Esophagus mucosa (tissue), 1 donor: ENCODE data around the gene EXOC1L. TPM values are rescaled to one million over a fixed set of nuclear protein-coding genes. Genes with fewer than 3 reads are reported as not detected.
A peak's percentile ranks its signal among the peaks of the same experiment; 100 is the strongest.
"Not testable (repeated sequence)": the region's sequence is repeated elsewhere in the genome, so short reads cannot be mapped to it uniquely, and the experiment has no call there.

ENCODE experiments used
- ATAC-seq: fragments of 200-7000 bp; cut with Tn5 transposase; one replicate; pipeline ENCODE4 v1.9.1; 2020
- total RNA-seq: library from RNA; stranded (reverse); gene quantifications from one replicate; pipeline ENCODE4 v1.2.4, GENCODE V29; 2023
- donor health status: DM: yes; HTN: yes; CAD: no.

EXOC1L gene
- total RNA-seq, 1 donor from 2014 or later, result not detected

DNA sequence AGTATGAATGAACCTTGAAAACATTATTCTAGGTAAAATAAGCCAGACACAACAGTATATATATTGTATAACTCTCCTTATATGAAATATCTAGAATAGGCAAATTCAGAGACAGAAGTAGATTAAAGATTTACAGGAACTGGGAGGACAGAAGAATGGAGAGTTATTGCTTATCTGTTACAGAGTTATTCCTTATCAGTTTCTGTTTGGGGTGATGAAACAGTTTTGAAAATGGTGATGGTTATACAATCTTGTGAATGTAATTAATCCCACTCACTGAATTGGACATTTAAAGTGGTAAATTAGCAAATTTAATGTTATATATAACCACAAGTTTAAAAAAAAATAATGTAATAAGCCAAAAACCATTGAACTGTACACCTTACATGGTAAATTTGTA, 19.4 kb downstream of the EXOC1L start:
- ATAC-seq, result no peak

DNA sequence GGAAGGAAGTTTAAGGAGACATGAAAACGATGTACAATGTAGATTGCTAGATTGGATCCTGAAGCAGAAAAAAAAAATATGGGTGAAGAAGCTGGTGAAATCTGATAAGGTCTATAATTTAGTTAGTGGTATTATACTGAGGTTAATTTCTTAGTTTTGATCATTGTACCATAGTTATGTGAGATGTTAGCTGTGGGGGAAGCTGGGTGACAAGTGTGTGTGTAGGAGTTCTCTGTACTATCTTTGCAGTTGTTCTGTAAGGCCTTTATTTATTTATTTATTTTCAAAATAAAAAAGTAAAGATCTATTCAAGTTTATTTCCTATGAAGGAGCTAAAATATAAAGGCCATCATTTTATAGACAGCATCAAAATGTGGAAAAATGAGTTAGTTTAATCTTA, 21.4 kb downstream of the EXOC1L start:
- no peak for ATAC-seq

DNA sequence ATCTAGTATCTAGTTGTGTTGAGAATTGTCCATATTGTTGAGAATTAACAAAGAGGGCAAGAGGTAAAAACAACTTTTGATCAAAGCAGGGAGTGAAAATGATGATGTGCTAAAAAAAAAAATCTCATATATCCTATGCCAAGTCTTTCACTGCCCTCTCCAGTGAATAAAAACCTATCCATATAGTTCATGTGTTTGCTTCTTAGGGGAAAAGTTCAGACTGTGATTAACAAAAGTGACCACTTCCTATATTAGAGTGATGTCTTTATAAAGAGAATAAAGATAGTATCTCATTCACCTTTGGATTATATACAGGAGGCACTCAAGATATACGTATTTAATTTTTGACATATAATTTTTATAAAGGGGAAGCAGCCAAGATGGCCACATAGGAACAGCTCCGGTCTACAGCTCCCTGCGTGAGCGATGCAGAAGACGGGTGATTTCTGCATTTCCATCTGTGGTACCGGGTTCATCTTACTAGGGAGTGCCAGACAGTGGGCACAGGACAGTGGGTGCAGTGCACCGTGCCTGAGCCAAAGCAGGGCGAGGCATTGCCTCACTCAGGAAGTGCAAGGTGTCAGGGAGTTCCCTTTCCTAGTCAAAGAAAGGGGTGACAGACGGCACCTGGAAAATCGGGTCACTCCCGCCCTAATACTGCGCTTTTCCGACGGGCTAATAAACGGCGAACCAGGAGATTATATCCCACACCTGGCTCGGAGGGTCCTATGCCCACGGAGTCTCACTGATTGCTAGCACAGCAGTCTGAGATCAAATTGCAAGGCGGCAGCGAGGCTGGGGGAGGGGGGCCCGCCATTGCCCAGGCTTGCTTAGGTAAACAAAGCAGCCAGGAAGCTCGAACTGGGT, 22.0 kb downstream of the EXOC1L start:
- not testable (repeated sequence) for ATAC-seq

GRCh38 chr4:55842312-55842711, 22.7 kb downstream of the EXOC1L start:
- ATAC-seq, result not testable (repeated sequence)

GRCh38 chr4:55849724-55850123, 30.1 kb downstream of the EXOC1L start:
- no peak for ATAC-seq

GRCh38 chr4:55851885-55852284, 32.3 kb downstream of the EXOC1L start:
- peak; percentile 89 for ATAC-seq

DNA sequence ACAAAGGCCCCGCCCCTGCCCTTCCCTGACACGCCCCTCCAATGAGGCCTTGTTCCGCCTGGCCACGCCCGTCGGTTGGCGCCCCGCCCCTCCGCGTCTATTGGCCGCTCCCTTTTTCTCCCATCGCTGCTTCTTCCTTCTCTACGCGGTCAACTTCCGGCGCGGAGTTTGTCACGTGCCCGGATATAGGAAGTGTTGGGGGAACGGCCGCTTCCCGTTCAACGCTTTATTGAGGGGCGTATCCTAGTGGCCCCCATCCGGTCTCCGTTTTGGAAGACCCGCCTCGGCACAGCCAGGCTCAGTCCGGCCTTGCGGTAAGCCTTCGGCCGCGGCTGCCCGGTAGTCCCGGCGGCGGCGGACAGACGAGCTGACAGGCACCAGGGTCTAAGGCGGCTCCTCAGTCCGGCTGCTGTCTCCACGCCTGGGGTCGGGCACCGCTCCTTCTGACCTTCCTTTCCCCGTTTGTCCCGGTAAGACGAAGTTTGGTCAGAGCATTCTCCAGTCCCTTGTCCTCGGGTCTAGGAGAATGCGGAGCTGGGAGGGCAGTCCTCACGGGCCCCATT, 34.0 kb downstream of the EXOC1L start, which contains the start of gene EXOC1:
Gene EXOC1, plus strand, starts transcription at position 165 of the 563 bp plus-strand sequence. CDS start 4,676 bp downstream, outside the sequence.
- peak; percentile 98 for ATAC-seq

DNA sequence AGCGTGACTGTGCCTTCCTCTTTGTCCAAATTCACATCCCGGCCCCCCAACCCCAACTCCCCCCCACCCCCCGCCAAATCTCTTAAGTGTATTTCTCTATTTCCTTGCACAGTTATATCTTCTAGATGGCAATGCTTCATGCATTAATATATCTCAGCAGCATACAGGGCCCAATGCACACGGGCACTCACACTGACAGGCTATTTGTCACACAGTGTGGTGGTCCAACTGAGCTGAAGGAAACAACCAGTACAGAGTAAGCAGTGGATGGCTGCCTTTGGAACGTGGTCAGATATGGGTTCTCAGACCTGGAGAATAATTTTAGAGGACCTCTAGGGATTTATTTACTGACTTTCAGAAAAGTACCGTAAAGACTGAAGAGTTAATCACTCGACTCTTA, 34.5 kb downstream of the EXOC1L start:
- ATAC-seq, result no peak

- ATAC-seq, result no peak
These were observed 38.0 kb downstream of the EXOC1L start for GRCh38 chr4:55857586-55857985.

GRCh38 chr4:55859711-55860110, 40.1 kb downstream of the EXOC1L start:
- no peak for ATAC-seq

DNA sequence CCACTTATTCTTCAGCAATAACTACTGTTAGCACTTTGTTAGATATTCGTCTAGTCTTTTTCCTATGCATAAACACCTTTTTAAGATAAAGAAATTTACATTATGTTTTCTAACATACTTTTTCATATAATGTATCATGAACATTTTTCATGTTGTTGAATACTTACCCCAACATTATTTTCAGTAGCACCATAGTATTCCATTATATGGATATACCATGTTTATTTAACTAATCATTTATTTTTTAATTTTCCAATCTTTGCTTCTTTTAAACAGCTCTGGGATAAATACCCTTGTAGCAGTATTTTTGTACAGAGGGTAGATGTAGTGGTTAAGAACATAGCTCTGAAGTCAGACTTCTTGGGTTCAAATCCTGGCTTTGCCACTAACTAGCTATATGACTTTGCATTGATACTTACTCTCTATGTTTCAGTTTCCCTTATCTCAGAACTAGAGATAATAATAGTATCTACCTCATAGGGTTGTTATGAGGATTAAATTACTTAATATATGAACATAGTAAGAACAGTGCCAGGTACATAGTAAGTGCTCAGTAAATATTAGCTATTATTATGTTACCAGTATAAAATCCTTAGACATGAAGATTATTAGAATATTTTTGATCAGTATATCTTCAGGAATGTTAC, 45.1 kb downstream of the EXOC1L start:
- no peak for ATAC-seq

DNA sequence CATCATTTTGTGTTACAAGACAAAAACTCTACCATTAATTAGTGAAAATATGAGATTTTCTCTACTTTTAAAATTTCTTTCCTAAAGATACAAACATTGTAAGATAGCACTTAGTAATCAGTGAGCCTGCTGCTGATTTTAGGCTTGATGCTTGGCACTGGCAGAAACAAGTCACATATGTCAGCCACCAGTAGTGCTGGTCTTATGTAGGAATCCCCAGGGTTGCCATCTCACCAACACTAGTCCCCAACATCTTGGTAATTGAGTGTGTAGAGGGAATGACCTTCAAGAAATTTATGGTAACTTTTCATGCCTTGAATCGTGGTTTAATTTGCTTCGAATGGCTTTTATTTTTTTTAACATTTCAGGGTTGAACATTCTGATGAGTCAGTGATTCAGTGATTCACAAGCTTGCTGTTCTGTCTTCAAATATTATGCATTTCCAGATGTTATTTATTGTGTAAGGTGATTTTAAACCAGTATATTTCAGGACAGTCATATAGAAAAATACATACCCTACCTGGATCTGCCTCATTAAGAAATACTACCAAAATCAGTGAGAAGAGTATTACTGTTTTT, 45.7 kb downstream of the EXOC1L start:
- peak; percentile 21 for ATAC-seq

DNA sequence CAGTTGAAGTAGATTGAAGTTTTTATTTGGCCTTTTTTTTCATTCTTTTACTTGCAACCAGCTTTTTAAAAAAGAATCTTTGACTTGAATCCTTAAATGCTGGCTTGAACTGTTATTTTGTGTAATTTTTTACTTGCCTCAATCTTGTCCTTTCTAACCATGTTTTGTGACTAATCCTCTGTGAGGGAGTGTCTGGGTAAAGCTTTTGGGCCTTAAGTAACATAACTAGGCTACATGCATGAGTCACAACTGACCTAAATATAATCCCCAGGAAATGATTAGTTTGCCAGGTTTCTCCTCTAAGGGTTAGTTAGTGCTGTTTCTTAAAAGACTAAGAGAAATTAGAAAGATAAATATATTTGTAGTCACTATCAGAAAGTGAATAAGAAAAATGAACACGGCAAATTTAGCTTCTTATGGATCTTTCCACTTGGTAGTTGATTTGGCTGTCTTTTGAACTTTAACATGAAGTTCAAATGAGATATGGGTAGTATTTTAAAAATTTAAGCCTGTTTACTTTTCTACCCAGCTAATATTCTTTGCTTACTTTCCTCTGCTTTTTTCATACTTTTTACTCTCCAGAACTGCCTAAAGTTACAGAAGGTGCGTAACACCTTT, 46.8 kb downstream of the EXOC1L start:
- peak; percentile 98 for ATAC-seq

- ATAC-seq, result peak; percentile 85
These were observed 47.5 kb downstream of the EXOC1L start for GRCh38 chr4:55866973-55867574.

DNA sequence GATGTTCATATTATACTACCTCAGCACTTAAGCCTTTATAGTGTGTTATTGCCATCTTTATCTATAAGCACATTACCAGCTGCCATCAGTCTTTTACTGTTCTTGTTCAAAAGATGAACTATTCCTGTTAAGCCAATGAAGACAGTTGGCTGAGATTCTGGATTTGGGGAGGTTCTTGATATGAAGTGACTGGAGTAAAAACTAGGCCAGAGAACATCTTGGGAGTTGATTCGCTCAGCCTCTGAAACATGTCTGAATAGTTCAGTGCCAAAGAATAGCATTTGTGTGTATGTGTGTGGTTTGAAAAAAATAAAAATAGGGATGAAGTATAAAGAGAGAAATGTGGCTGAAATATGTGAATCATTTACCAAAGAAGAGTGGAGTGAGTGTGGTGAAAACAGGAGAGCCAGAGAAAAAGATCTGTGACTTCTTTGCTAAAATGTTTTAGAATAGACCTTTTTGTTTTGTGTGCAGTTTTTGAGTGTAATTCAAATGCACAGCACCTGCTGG, 49.0 kb downstream of the EXOC1L start:
- no peak for ATAC-seq

GRCh38 chr4:55871299-55871800, 51.8 kb downstream of the EXOC1L start:
- no peak for ATAC-seq

DNA sequence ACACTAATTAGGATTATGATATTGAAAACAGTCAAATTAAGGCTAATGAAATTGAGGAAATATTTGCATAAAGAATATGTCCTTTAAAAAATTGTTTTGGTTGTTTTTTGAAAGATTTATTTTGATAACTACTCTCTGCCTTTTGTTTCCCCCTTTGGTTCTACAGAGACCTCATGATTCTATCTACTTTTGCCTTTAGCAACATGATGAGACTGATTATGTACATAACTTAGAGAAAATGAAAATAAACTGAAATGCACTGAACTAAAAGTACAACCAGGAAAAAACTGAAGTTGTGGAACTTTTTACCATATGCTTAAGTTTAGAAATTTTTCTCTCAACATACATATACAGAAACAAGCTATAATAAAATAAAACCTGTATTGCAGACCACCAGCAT, 55.2 kb downstream of the EXOC1L start:
- no peak for ATAC-seq

DNA sequence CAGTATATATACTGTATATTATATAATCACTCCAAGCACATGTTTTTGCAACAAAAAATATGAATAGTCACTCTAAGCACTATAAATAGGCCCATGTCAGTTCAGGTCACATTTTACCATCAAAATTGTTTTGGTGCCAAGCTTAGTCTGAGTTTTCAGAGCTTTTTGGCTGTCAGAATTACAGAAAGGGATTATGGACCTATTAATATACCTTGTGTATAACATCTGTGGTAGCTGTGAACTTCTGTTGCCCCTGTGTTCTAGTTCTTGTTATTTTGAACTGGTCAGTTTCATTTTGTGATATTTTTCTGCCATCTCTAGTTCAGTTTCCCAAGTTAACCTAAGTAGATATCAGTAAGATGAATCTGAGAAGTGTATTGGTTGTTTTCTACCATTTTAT, 56.8 kb downstream of the EXOC1L start:
- no peak for ATAC-seq

DNA sequence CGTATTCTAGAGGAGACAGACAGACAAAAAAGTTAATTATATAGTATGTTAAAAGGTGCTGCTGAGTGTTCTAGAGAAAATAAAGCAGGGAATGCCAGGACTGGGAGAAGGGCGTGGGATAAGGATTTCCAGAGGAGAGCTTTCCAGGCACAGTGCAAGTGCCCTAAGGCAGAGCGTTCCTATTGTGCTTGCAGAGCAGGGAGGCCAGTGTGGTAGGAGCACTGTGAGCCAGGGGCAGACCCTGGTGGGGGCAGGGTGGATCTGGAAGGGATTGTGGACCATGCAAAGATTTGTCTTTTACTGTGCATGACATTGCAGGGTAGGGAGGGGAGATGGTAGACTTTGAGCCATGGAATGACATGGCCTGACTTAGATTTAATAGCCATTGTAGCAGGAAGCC, 59.6 kb downstream of the EXOC1L start:
- ATAC-seq, result peak; percentile 15

DNA sequence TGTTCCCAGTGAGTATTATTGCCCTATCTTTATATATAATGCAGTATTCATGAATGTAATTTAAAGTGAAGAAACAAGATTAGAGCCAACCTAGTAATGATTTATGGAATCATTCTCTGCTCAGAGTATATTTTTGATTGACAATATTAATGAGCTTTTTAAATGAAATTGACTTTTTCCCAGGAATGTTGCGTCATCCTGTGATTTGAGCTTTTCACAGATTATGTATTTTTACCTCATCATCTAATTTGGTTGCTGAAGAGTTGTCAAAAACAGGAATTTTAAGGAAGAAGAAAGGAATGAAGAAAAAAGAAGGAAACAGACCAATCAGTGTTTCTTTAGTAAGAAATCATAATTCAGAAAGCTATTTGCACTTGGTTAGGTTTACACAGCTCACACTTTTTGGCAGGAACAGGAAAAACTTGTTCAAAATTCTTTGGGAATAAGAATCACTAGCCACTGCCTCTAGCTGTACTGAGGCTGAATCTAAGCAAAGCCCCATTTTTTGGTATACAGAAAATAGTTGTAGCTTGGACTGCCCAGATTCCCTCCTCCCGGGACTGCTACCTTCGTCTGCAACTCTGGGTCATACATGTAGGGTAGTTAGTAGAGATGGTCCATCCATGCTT, 61.2 kb downstream of the EXOC1L start:
- no peak for ATAC-seq

GRCh38 chr4:55884093-55884850, 64.7 kb downstream of the EXOC1L start:
- no peak for ATAC-seq
